ENCODE measurements around the gene GMEB2.

GRCh38 chr20:63573647-63574131 lies 53.2 kb downstream of the GMEB2 start:
- TF ChIP-seq FOXM1 (IDR thresholded peaks at IDR 0.05; ENCODE audit: low read depth) (no peak), REST (IDR thresholded peaks at IDR 0.05; ENCODE audit: low read depth, low read length) (no peak), EP300 (IDR thresholded peaks at IDR 0.05; ENCODE audit: borderline replicate concordance in 1 of 2, low read depth in 1 of 2, low read length in 1 of 2) (no peak), CTCF (IDR thresholded peaks at IDR 0.05) (no peak), RFX5 (IDR thresholded peaks at IDR 0.05; ENCODE audit: low read length) (no peak), ZBTB33 (IDR thresholded peaks at IDR 0.05; ENCODE audit: borderline replicate concordance, low read depth) (no peak), USF2 (IDR thresholded peaks at IDR 0.05; ENCODE audit: borderline replicate concordance, low read depth, low read length) (no peak), RCOR1 (IDR thresholded peaks at IDR 0.05; ENCODE audit: low read length) (no peak), GABPA (IDR thresholded peaks at IDR 0.05; ENCODE audit: low read depth) (no peak), SIN3A (IDR thresholded peaks at IDR 0.05; ENCODE audit: borderline replicate concordance, low read depth, low read length) (no peak), MAX (IDR thresholded peaks at IDR 0.05; ENCODE audit: low read depth) (no peak), POLR2AphosphoS5 (IDR thresholded peaks at IDR 0.05; ENCODE audit: low read depth, low read length) (no peak), JUND (IDR thresholded peaks at IDR 0.05) (no peak), MXI1 (IDR thresholded peaks at IDR 0.05; ENCODE audit: low read depth, low read length) (no peak)
